ENCODE data around the gene SLC16A13.

Gene SLC16A13

DNA sequence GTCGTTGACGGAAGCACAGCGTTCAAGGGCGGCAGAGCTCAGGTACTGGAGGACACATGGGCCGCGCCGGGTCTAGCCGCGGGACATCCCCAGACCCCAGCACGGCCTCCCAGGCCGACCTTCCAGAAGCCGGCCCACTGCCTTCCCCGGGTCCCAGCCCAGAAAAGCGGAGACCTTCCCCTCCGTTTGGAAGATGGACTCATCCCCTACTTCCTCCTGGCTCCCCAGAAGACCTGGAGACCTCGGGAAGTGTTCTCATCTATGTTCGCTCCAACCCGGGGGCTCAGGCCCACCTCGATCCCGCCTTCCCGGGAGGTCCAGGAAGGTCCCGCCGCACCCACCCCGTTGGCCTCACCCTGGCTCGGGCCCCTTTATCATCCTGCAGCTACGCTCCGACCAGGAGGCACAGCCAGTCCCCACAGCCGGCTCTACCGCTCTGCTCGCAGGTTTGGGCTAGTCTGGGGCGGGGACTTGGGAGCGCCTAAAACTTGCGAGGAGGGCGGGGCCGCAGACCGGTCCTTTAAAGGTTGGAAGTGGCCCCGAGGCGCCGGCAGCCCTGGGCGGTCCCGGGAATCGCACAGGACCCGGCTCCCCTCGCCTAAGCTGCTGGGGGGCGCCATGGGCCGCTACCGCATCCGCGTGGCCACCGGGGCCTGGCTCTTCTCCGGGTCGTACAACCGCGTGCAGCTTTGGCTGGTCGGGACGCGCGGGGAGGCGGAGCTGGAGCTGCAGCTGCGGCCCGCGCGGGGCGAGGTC lies 40.1 kb upstream of the SLC16A13 start, which contains the start of gene ALOX12:
ALOX12 (plus strand) TSS at position 550 of the 756 bp plus-strand sequence; CDS start at position 619, 69 bp downstream.
- H3K36me3 ChIP-seq = no peaks in the 10 kb centered on the region
- no peak within 1 kb of the TSS for H3K4me3 ChIP-seq (ENCODE audit: low read depth, low read length)
- H3K9me3 ChIP-seq = no peaks in the 10 kb centered on the region
- no peaks in the 10 kb centered on the region for H3K4me1 ChIP-seq
- no peaks in the 10 kb centered on the region for H3K27me3 ChIP-seq
- TF ChIP-seq, protein P1, sequence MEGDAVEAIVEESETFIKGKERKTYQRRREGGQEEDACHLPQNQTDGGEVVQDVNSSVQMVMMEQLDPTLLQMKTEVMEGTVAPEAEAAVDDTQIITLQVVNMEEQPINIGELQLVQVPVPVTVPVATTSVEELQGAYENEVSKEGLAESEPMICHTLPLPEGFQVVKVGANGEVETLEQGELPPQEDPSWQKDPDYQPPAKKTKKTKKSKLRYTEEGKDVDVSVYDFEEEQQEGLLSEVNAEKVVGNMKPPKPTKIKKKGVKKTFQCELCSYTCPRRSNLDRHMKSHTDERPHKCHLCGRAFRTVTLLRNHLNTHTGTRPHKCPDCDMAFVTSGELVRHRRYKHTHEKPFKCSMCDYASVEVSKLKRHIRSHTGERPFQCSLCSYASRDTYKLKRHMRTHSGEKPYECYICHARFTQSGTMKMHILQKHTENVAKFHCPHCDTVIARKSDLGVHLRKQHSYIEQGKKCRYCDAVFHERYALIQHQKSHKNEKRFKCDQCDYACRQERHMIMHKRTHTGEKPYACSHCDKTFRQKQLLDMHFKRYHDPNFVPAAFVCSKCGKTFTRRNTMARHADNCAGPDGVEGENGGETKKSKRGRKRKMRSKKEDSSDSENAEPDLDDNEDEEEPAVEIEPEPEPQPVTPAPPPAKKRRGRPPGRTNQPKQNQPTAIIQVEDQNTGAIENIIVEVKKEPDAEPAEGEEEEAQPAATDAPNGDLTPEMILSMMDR (IDR thresholded peaks at IDR 0.05; ENCODE audit: low read depth, low read length) = no peak
- no peak for DNase-seq

- H3K4me1 ChIP-seq = no peaks in the 10 kb centered on the region
- H3K36me3 ChIP-seq = no peaks in the 10 kb centered on the region
- no peaks in the 10 kb centered on the region for H3K9me3 ChIP-seq
- no peak overlapping the region for H3K4me3 ChIP-seq (ENCODE audit: low read depth, low read length)
- DNase-seq = no peak
- no peaks in the 10 kb centered on the region for H3K27me3 ChIP-seq
- TF ChIP-seq, protein P1 (IDR thresholded peaks at IDR 0.05; ENCODE audit: low read depth, low read length) = no peak
Observed at GRCh38 chr17:6996256-6997011, 39.4 kb upstream of the SLC16A13 start.

DNA sequence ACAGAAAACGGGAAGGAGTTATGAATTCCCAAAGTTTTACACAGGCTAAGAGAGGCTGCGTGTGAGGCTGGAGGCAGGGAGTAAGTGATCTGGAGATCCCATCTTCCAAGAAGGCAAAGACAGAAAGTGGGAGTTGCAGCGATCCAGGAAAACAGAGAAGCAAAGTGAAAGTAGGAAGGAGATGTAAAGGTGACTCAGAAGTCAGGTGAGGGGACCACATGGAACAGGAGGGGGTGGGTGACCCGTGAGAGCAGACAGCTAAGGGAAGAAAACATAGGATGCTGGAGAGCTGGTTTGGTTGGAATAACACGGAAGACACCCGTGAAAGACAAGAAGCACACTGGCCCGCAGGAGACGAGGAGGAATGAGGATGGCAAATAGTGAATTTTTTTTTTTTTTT lies 38.6 kb upstream of the SLC16A13 start:
- no peak overlapping the region for H3K4me3 ChIP-seq (ENCODE audit: low read depth, low read length)
- TF ChIP-seq, protein P1 (IDR thresholded peaks at IDR 0.05; ENCODE audit: low read depth, low read length) = no peak

DNA sequence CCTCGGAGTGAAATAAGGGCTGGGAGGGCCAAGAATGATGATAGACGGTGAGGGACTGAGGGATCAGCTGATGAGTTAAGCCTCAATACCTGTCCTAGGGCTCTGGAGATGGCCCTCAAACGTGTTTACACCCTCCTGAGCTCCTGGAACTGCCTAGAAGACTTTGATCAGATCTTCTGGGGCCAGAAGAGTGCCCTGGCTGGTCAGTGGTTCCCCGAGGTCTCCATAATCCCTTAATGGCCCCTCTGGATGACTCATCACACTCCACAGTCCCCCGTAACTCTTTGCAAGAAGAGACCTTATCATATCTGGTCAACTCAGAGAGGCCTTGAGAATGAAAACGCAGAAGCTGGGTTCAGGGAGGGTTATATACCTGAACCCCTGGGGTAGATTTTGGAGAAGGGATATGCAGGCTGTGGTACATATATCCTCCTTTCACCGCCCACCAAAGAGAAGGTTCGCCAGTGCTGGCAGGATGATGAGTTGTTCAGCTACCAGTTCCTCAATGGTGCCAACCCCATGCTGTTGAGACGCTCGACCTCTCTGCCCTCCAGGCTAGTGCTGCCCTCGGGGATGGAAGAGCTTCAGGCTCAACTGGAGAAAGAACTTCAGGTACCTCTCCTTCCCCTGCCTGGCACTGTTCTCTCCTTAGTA lies 36.8 kb upstream of the SLC16A13 start:
- Histone ChIP-seq H3K36me3 (no peaks in the 10 kb centered on the region), H3K9me3 (no peaks in the 10 kb centered on the region), H3K27me3 (no peaks in the 10 kb centered on the region), H3K4me1 (no peaks in the 10 kb centered on the region), H3K4me3 (ENCODE audit: low read depth, low read length) (no peak overlapping the region)
- no peak for DNase-seq
- TF ChIP-seq, protein P1 (IDR thresholded peaks at IDR 0.05; ENCODE audit: low read depth, low read length) = no peak

More for the DNA sequence above, 38.6 kb upstream of the SLC16A13 start:
- no peaks in the 10 kb centered on the region for H3K9me3 ChIP-seq
- H3K36me3 ChIP-seq = no peaks in the 10 kb centered on the region
- DNase-seq = no peak
- no peaks in the 10 kb centered on the region for H3K27me3 ChIP-seq
- H3K4me1 ChIP-seq = no peaks in the 10 kb centered on the region

GRCh38 chr17:7001318-7001961 lies 34.4 kb upstream of the SLC16A13 start:
- H3K4me3 ChIP-seq (ENCODE audit: low read depth, low read length) = no peak overlapping the region
- H3K36me3 ChIP-seq = no peaks in the 10 kb centered on the region
- DNase-seq = no peak

More at GRCh38 chr17:7001318-7001961, 34.4 kb upstream of the SLC16A13 start:
- no peaks in the 10 kb centered on the region for H3K4me1 ChIP-seq
- H3K27me3 ChIP-seq = no peaks in the 10 kb centered on the region
- no peaks in the 10 kb centered on the region for H3K9me3 ChIP-seq
- TF ChIP-seq, protein P1 (IDR thresholded peaks at IDR 0.05; ENCODE audit: low read depth, low read length) = 0 out of 2 replicates have a peak, but pooled peaks have one; percentile 15

Data from BE2C (cell line).